ENCODE data around the gene SGK1. TPM values are rescaled to one million over a fixed set of nuclear protein-coding genes. Genes with fewer than 3 reads are reported as not detected.
"Not testable (repeated sequence)": the region's sequence is repeated elsewhere in the genome, so short reads cannot be mapped to it uniquely, and the experiment has no call there.

SGK1 gene
- total RNA-seq, 1 donor from 2014 or later: 6.3 TPM

DNA sequence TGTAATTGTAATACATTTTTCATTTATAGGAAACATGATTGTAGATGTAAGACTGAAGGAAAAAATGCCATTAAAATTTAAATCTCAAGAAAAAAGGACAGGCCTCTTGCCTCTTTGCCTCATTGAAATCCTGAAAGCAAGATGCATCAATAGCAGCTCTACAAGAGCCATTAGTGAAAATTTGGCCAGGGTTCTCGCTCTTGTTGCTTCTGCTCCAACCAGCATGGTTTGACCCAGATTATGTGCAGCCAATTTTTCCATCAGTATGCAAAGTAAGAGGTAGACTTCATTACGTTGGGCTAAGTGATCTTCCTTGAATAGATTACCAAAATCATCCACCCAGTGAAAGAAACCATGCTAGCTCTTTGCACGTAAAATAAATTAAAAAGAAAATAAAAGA, 106.6 kb downstream of the SGK1 start:
- no peaks in the 10 kb centered on the region for H3K9me3 Mint-ChIP-seq (ENCODE audit: unreplicated experiment)
- TF ChIP-seq, protein P1, sequence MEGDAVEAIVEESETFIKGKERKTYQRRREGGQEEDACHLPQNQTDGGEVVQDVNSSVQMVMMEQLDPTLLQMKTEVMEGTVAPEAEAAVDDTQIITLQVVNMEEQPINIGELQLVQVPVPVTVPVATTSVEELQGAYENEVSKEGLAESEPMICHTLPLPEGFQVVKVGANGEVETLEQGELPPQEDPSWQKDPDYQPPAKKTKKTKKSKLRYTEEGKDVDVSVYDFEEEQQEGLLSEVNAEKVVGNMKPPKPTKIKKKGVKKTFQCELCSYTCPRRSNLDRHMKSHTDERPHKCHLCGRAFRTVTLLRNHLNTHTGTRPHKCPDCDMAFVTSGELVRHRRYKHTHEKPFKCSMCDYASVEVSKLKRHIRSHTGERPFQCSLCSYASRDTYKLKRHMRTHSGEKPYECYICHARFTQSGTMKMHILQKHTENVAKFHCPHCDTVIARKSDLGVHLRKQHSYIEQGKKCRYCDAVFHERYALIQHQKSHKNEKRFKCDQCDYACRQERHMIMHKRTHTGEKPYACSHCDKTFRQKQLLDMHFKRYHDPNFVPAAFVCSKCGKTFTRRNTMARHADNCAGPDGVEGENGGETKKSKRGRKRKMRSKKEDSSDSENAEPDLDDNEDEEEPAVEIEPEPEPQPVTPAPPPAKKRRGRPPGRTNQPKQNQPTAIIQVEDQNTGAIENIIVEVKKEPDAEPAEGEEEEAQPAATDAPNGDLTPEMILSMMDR (IDR thresholded peaks at IDR 0.05; ENCODE audit: partially characterized antibody, unreplicated experiment): no peak
- H3K4me1 Mint-ChIP-seq (ENCODE audit: low read depth, unreplicated experiment): no peaks in the 10 kb centered on the region
- peaks cover 1% of the 10 kb centered on the region for H3K27me3 Mint-ChIP-seq (ENCODE audit: unreplicated experiment)
- no peak overlapping the region for H3K4me3 Mint-ChIP-seq (ENCODE audit: unreplicated experiment)
- no peak overlapping the region for H3K27ac Mint-ChIP-seq (ENCODE audit: unreplicated experiment)
- no peaks in the 10 kb centered on the region for H3K36me3 Mint-ChIP-seq (ENCODE audit: unreplicated experiment)
- DNase-seq: no peak

DNA sequence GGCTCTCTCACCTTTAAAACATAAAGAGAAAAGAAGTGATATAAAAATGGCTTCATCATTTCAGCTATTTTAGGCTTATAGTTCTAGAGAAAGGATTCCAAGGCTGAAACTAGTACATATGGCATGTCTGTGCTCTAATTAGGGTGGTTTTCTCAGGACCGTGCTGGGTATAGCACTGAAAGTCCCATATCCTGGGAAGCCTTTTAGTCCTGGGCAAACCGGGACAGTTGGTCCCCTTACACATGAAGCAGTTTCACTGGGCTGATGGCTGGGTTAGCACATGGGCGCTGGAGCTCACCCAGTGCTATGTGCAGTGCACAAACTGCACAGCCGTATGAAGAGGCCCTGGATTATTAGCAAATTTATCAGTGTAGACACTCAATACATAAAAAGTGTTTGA, 110.5 kb downstream of the SGK1 start:
- no peak for DNase-seq
- Mint-ChIP-seq H3K27ac (ENCODE audit: unreplicated experiment) (no peak overlapping the region), H3K4me1 (ENCODE audit: low read depth, unreplicated experiment) (no peaks in the 10 kb centered on the region), H3K4me3 (ENCODE audit: unreplicated experiment) (no peak overlapping the region), H3K27me3 (ENCODE audit: unreplicated experiment) (peaks cover 1% of the 10 kb centered on the region), H3K36me3 (ENCODE audit: unreplicated experiment) (no peaks in the 10 kb centered on the region), H3K9me3 (ENCODE audit: unreplicated experiment) (peaks cover 2% of the 10 kb centered on the region)
- TF ChIP-seq, protein P1 (IDR thresholded peaks at IDR 0.05; ENCODE audit: partially characterized antibody, unreplicated experiment): no peak

DNA sequence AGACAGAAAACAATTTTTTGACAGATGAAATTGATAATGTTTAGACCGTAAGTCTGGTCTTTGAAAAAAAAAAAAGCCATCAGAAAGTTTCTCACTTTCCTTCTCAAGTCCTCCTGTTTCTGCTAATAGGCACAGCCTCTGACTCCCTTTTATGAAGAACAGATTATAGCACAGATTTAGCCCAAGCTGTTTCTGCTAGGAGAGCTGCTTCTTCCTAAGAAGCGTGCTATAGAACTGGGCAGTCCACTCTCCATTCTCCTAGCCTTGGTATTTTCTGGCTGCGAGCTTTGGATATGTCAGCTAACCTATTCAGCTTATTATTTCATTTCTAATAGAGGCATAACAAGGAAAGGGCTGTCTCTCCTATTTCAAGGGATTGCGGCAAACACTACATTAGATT, 112.5 kb downstream of the SGK1 start:
- TF ChIP-seq, protein P1 (IDR thresholded peaks at IDR 0.05; ENCODE audit: partially characterized antibody, unreplicated experiment): no peak
- no peak overlapping the region for H3K4me3 Mint-ChIP-seq (ENCODE audit: unreplicated experiment)
- H3K4me1 Mint-ChIP-seq (ENCODE audit: low read depth, unreplicated experiment): no peaks in the 10 kb centered on the region
- no peak for DNase-seq
- H3K36me3 Mint-ChIP-seq (ENCODE audit: unreplicated experiment): no peaks in the 10 kb centered on the region
- H3K9me3 Mint-ChIP-seq (ENCODE audit: unreplicated experiment): peaks cover 2% of the 10 kb centered on the region
- H3K27me3 Mint-ChIP-seq (ENCODE audit: unreplicated experiment): no peaks in the 10 kb centered on the region
- no peak overlapping the region for H3K27ac Mint-ChIP-seq (ENCODE audit: unreplicated experiment)

DNA sequence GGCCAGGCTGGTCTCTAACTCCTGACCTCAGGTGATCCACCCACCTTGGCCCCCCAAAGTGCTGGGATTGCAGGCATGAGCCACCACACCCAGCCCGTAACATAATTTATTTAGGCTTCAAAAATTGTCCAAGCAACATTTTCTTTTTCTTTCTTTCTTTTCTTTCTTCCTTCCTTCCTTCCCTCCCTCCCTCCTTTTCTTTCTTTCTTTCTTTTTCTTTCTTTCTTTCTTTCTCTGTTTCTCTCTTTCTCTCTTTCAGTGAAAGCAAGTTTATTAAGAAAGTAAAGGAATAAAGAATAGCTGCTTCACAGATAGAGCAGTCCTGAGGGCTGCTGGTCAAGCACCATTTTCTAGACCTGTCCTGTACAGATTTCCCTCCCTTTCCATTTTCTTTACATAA, 113.2 kb downstream of the SGK1 start:
- H3K4me3 Mint-ChIP-seq (ENCODE audit: unreplicated experiment); H3K4me1 Mint-ChIP-seq (ENCODE audit: low read depth, unreplicated experiment); H3K36me3 Mint-ChIP-seq (ENCODE audit: unreplicated experiment); H3K27ac Mint-ChIP-seq (ENCODE audit: unreplicated experiment); H3K9me3 Mint-ChIP-seq (ENCODE audit: unreplicated experiment); DNase-seq; H3K27me3 Mint-ChIP-seq (ENCODE audit: unreplicated experiment): not testable (repeated sequence)

DNA sequence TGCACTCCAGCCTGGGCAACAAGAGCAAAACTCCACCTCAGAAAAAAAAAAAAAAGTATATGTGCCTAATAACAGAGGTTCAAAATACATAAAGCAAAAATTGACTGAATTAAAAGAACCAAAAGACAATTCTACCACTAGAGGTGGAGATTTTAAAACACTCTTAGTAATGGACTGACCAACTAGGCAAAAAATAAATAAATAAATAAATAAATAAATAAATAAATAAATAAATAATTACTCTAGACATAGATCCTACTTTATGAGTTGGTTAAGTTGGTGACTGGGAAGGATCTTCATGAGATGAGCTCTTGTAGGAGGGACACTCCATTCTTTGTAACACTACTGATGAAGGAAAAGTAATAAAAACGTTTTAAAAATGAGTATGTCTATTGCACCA, 113.9 kb downstream of the SGK1 start:
- H3K9me3 Mint-ChIP-seq (ENCODE audit: unreplicated experiment): peaks cover 2% of the 10 kb centered on the region
- DNase-seq: no peak
- H3K27me3 Mint-ChIP-seq (ENCODE audit: unreplicated experiment): no peaks in the 10 kb centered on the region
- H3K4me1 Mint-ChIP-seq (ENCODE audit: low read depth, unreplicated experiment): no peaks in the 10 kb centered on the region
- TF ChIP-seq, protein P1 (IDR thresholded peaks at IDR 0.05; ENCODE audit: partially characterized antibody, unreplicated experiment): no peak
- H3K36me3 Mint-ChIP-seq (ENCODE audit: unreplicated experiment): no peaks in the 10 kb centered on the region
- H3K27ac Mint-ChIP-seq (ENCODE audit: unreplicated experiment): no peak overlapping the region
- H3K4me3 Mint-ChIP-seq (ENCODE audit: unreplicated experiment): no peak overlapping the region

DNA sequence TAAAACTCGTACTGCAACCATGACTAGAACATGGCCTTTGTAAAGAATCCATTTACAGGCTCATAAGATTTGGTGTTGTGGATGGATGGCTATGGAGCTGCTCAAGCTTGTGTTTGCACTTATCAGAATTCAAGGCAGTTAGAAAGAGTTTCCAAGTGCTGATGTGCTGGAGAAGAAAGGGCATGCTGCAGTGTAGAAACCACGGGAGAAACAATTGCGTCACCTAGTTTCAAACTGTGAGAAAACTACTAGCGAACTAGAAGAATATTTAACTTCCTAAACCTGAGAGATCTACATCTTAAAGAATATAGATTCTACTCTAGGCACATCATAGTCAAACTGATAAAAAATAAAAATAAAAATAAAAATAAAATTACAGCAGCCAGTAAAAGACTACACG, 116.2 kb downstream of the SGK1 start:
- Mint-ChIP-seq H3K4me3 (ENCODE audit: unreplicated experiment) (no peak overlapping the region), H3K36me3 (ENCODE audit: unreplicated experiment) (no peaks in the 10 kb centered on the region), H3K27me3 (ENCODE audit: unreplicated experiment) (no peaks in the 10 kb centered on the region), H3K9me3 (ENCODE audit: unreplicated experiment) (peaks cover 2% of the 10 kb centered on the region), H3K4me1 (ENCODE audit: low read depth, unreplicated experiment) (no peaks in the 10 kb centered on the region), H3K27ac (ENCODE audit: unreplicated experiment) (no peak overlapping the region)
- TF ChIP-seq, protein P1 (IDR thresholded peaks at IDR 0.05; ENCODE audit: partially characterized antibody, unreplicated experiment): no peak
- no peak for DNase-seq
